Suprapubic skin (tissue), 4 donors: ENCODE data around the gene ARPIN. TPM values are rescaled to one million over a fixed set of nuclear protein-coding genes. Genes with fewer than 3 reads are reported as not detected.

Source experiments
- DNase-seq, 2 donors: peaks; one replicate each; pipeline ENCODE4 v3.0.0-alpha.2; 2019; ENCODE audit warnings: low spot score in 2 of 2
- H3K27ac ChIP-seq: fragments of 200-600 bp; sonication (generic); one replicate; pipeline ENCODE4 v1.5.1; 2019
- H3K27me3 ChIP-seq: fragments of 200-600 bp; sonication (generic); one replicate; pipeline ENCODE4 v1.5.1; 2019
- H3K36me3 ChIP-seq: fragments of 200-600 bp; sonication (generic); one replicate; pipeline ENCODE4 v1.5.1; 2019
- H3K4me1 ChIP-seq: fragments of 200-600 bp; sonication (generic); one replicate; pipeline ENCODE4 v1.5.1; 2019
- H3K4me3 ChIP-seq: fragments of 200-600 bp; sonication (generic); one replicate; pipeline ENCODE4 v1.5.1; 2019; ENCODE audit warnings: mild to moderate bottlenecking
- H3K9me3 ChIP-seq: fragments of 200-600 bp; sonication (generic); one replicate; pipeline ENCODE4 v1.5.1; 2019
- EP300 ChIP-seq: sonication (generic); formaldehyde crosslinking; IDR thresholded peaks from one replicate; pipeline ENCODE4 v1.6.1; 2017; ENCODE audit warnings: antibody characterized with exemption
- POLR2A ChIP-seq, 2 donors: fragments of 450-650 bp; IDR thresholded peaks; one replicate each; pipeline ENCODE4 v1.6.1; 2017; ENCODE audit warnings: antibody characterized with exemption in 2 of 2, mild to moderate bottlenecking in 2 of 2, moderate library complexity in 2 of 2
- POLR2AphosphoS5 ChIP-seq, 3 donors: sonication (generic); formaldehyde crosslinking; IDR thresholded peaks; one replicate each; pipeline ENCODE4 v1.6.1; 2017; ENCODE audit warnings: antibody characterized with exemption in 3 of 3
- WGBS: methylation state at CpG from one replicate; pipeline ENCODE4 v1.1.5; 2018; 5-methylcytosine and 5-hydroxymethylcytosine counted together
- total RNA-seq, 4 donors: library from RNA; depleted of rRNA; stranded (reverse); fragments of >200 nt; gene quantifications; one replicate each; pipeline ENCODE4 v1.1.0, GENCODE V29; 2016
- TF ChIP-seq, protein P1 (sequence below), 2 donors: fragments of 200-600 bp in 1 of 2; fragments of 450-650 bp in 1 of 2; sonication (generic) in 1 of 2; IDR thresholded peaks; one replicate each; pipeline ENCODE4 v1.5.1; 2016 to 2019; ENCODE audit warnings: antibody characterized with exemption in 2 of 2, mild to moderate bottlenecking in 1 of 2, moderate library complexity in 1 of 2

ARPIN gene
- total RNA-seq, 4 donors from 2014 or later: 12.0 to 24.8 (median 16.6) TPM

- no peaks in the 10 kb centered on the region for H3K27me3 ChIP-seq
- TF ChIP-seq POLR2AphosphoS5 (IDR thresholded peaks at IDR 0.05): no peak
- TF ChIP-seq EP300: no peak
- no peak for TF ChIP-seq POLR2A (IDR thresholded peaks at IDR 0.05)
- TF ChIP-seq, protein P1, sequence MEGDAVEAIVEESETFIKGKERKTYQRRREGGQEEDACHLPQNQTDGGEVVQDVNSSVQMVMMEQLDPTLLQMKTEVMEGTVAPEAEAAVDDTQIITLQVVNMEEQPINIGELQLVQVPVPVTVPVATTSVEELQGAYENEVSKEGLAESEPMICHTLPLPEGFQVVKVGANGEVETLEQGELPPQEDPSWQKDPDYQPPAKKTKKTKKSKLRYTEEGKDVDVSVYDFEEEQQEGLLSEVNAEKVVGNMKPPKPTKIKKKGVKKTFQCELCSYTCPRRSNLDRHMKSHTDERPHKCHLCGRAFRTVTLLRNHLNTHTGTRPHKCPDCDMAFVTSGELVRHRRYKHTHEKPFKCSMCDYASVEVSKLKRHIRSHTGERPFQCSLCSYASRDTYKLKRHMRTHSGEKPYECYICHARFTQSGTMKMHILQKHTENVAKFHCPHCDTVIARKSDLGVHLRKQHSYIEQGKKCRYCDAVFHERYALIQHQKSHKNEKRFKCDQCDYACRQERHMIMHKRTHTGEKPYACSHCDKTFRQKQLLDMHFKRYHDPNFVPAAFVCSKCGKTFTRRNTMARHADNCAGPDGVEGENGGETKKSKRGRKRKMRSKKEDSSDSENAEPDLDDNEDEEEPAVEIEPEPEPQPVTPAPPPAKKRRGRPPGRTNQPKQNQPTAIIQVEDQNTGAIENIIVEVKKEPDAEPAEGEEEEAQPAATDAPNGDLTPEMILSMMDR (IDR thresholded peaks at IDR 0.05): no peak
- no peaks in the 10 kb centered on the region for H3K9me3 ChIP-seq
- no peaks in the 10 kb centered on the region for H3K4me1 ChIP-seq
- 94% methylated on average over 14 of the region's 14 CpGs for WGBS
- no peak overlapping the region for H3K4me3 ChIP-seq
- H3K36me3 ChIP-seq: no peaks in the 10 kb centered on the region
- no peak overlapping the region for H3K27ac ChIP-seq
- no peak for DNase-seq
Observed at GRCh38 chr15:89936786-89937265, 24.1 kb upstream of the ARPIN start.

GRCh38 chr15:89936051-89936785 is 23.5 kb upstream of the ARPIN start:
- Histone ChIP-seq H3K4me1 (no peaks in the 10 kb centered on the region), H3K27ac (no peak overlapping the region), H3K36me3 (no peaks in the 10 kb centered on the region), H3K4me3 (no peak overlapping the region), H3K27me3 (no peaks in the 10 kb centered on the region), H3K9me3 (no peaks in the 10 kb centered on the region)
- 83% methylated on average over 8 of the region's 8 CpGs for WGBS
- DNase-seq: no peak
- no peak for TF ChIP-seq POLR2A (IDR thresholded peaks at IDR 0.05)
- no peak for TF ChIP-seq EP300
- TF ChIP-seq POLR2AphosphoS5 (IDR thresholded peaks at IDR 0.05): no peak
- TF ChIP-seq, protein P1 (IDR thresholded peaks at IDR 0.05): no peak

GRCh38 chr15:89932880-89933279 is 20.1 kb upstream of the ARPIN start:
- DNase-seq: no peak
- H3K27ac ChIP-seq: no peak overlapping the region
- H3K9me3 ChIP-seq: no peaks in the 10 kb centered on the region
- 95% methylated on average over 3 of the region's 3 CpGs for WGBS
- H3K4me3 ChIP-seq: no peak overlapping the region
- no peak for TF ChIP-seq POLR2A (IDR thresholded peaks at IDR 0.05)
- no peak for TF ChIP-seq POLR2AphosphoS5 (IDR thresholded peaks at IDR 0.05)
- no peak for TF ChIP-seq EP300
- TF ChIP-seq, protein P1 (IDR thresholded peaks at IDR 0.05): no peak
- no peaks in the 10 kb centered on the region for H3K27me3 ChIP-seq
- H3K4me1 ChIP-seq: no peaks in the 10 kb centered on the region
- no peaks in the 10 kb centered on the region for H3K36me3 ChIP-seq

GRCh38 chr15:89928421-89928820 is 15.7 kb upstream of the ARPIN start:
- H3K4me3 ChIP-seq: no peak overlapping the region
- no peak for TF ChIP-seq POLR2A (IDR thresholded peaks at IDR 0.05)
- no peak for TF ChIP-seq EP300
- no peaks in the 10 kb centered on the region for H3K27me3 ChIP-seq
- H3K9me3 ChIP-seq: no peaks in the 10 kb centered on the region
- H3K4me1 ChIP-seq: no peaks in the 10 kb centered on the region
- no peak for DNase-seq
- no peaks in the 10 kb centered on the region for H3K36me3 ChIP-seq
- no peak overlapping the region for H3K27ac ChIP-seq
- 85% methylated on average over 4 of the region's 4 CpGs for whole genome bisulfite sequencing

- H3K4me3 ChIP-seq: no peak overlapping the region
- DNase-seq: no peak
- no peaks in the 10 kb centered on the region for H3K4me1 ChIP-seq
- H3K27me3 ChIP-seq: no peaks in the 10 kb centered on the region
- H3K27ac ChIP-seq: no peak overlapping the region
- TF ChIP-seq, protein P1 (IDR thresholded peaks at IDR 0.05): no peak
- no peak for TF ChIP-seq POLR2A (IDR thresholded peaks at IDR 0.05)
- TF ChIP-seq POLR2AphosphoS5 (IDR thresholded peaks at IDR 0.05): no peak
- TF ChIP-seq EP300: no peak
- WGBS: 52% methylated on average over 2 of the region's 2 CpGs
- H3K9me3 ChIP-seq: no peaks in the 10 kb centered on the region
- no peaks in the 10 kb centered on the region for H3K36me3 ChIP-seq
Observed at GRCh38 chr15:89926158-89926557, 13.4 kb upstream of the ARPIN start.
